Fibroblast of mammary gland (primary cell): Measurements from ENCODE around the gene MLC1.

Experiments used
- DNase-seq: peaks from one replicate; pipeline ENCODE4 v3.0.0-alpha.2; 2010; ENCODE audit warnings: low read depth
- H3K4me3 ChIP-seq: 2 replicates; pipeline ENCODE4 v1.5.1; 2011; ENCODE audit warnings: low read depth, mild to moderate bottlenecking, low read length, moderate library complexity; ENCODE audit not compliant: control insufficient read depth
- TF ChIP-seq, protein P1 (sequence below): conservative IDR thresholded peaks from 2 replicates; pipeline ENCODE4 v1.5.1; 2011; ENCODE audit warnings: low read depth, low read length, inconsistent platforms; ENCODE audit not compliant: control insufficient read depth, insufficient read depth

The MLC1 gene

DNA sequence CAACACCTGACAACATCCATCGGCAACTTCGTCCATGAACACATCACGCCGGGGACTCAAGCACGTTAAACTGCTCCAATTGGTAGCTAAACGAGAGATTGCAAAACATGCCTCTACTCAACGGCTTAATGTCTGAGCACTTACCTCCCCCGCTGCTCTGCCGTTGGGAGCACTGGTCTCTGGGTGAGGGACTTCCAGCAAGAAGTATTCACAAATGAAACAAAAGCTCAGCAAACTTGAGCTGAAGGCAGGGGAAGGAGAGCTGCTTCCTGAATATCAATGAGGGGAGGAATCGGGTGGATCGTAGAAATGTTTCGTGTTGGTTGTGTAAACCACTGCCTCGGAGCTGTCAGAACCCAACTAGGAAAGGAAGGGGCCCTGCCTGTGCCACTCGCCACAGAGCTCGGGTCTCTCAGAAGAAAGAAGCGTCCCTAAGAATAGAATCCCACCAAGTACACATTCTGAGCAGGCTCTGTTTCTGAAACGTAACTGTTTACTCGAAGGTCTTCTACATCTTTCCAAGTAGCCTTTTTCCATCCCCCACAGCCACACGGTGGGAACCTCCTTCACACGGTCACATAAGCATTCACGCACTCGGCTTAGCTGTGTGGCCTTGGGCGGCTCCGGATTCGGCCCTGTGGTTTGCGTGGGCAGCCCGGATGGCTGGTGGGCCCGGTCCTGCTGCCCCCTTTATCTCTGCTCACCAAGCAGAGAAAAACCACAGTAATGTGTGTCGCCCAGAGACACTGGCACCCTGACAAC is at the start of gene MLC1:
Gene MLC1, minus strand, starts transcription at position 216 of the 762 bp plus-strand sequence. CDS start 524 bp downstream, outside the sequence.
- DNase-seq = no peak
- no peak within 1 kb of the TSS for H3K4me3 ChIP-seq
- TF ChIP-seq, protein P1, sequence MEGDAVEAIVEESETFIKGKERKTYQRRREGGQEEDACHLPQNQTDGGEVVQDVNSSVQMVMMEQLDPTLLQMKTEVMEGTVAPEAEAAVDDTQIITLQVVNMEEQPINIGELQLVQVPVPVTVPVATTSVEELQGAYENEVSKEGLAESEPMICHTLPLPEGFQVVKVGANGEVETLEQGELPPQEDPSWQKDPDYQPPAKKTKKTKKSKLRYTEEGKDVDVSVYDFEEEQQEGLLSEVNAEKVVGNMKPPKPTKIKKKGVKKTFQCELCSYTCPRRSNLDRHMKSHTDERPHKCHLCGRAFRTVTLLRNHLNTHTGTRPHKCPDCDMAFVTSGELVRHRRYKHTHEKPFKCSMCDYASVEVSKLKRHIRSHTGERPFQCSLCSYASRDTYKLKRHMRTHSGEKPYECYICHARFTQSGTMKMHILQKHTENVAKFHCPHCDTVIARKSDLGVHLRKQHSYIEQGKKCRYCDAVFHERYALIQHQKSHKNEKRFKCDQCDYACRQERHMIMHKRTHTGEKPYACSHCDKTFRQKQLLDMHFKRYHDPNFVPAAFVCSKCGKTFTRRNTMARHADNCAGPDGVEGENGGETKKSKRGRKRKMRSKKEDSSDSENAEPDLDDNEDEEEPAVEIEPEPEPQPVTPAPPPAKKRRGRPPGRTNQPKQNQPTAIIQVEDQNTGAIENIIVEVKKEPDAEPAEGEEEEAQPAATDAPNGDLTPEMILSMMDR = no peak

DNA sequence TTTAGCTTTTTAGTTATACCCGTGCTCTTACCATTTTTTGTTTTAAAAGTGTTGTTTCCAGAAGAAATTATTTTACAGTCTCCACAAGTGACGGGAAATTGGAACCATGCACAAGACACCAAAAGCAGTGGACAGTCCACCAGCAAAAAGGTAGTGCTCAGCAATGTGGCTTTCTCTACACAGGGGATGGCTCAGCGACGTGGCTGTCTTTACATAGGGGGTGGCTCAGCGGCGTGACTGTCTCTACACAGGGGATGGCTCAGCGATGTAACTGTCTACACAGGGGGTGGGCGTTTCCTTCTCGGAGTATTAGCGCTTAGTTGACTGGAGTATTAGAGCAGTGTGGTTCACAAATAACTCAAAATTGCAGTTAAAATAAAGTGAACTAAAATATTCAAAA is 49.3 kb upstream of the MLC1 start:
- DNase-seq = no peak
- TF ChIP-seq, protein P1 = no peak
- H3K4me3 ChIP-seq = no peak overlapping the region

DNA sequence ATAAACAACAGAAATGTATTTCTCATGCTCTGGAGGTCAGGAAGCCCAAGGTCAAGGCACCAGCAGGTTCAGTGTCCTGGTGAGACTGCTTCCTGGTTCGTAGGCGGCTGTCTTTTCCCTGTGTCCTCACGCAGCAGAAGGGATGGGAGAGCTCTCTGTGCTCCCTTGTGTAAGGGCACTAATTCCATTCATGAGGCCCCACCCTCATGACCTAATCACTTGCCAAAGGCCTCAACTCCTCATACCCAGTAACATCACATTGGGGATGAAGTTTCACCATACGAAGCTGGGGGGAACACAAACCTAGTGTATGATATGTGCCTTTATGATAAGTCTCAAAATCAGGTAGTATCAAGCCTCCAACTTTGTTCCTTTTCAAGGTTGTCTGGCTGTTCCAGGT is 46.7 kb upstream of the MLC1 start:
- TF ChIP-seq, protein P1 = no peak
- no peak for DNase-seq
- no peak overlapping the region for H3K4me3 ChIP-seq

DNA sequence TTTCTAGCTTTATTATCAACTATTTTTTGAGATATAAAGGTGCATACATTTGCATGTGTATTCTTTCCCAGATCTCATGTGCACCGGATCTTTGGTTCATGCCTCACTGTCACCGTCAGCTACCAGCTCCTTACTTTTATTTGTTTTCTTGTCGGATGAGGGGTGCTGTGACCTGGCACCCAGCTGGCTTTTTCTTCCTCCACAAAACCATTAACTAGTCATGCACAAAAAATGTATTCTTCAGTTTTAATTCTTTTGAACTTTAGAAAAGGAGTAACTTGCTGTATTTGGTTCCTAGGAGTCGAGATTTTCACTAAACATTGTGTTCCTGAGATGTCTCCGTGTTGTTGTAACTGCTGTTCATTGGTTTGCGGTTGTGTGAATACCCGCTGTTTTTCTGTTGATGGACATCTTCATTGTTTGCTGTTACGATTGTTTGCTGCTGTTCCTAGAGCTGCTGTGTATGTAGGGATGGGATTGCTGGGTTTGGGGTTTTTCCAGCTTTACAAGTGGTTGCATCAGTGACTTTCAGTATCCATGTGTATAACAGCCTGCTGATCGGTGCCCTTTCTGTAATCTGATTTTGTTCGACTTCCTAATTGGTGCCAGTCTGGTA is 44.0 kb upstream of the MLC1 start:
- no peak overlapping the region for H3K4me3 ChIP-seq
- TF ChIP-seq, protein P1 = no peak
- no peak for DNase-seq

DNA sequence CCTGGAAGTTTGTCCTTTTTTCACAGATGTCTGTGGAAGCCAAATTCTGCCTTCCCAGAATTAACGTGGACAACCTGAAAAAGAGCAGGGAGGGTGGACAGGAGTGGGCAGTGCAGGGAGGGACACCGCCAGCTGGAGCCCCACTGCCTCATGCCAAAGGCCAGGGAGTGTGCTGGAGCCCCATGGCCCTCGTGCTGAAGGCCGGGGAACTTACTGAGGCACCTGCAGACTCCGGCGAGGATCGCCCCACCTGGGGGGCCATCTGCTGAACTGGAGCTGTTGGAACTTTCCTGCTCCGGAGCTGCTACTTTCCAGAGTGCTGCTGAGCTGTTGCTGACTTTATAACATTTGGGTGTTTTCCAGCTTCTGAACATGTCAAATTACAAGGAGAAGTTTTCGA is 39.8 kb upstream of the MLC1 start:
- DNase-seq = no peak
- no peak overlapping the region for H3K4me3 ChIP-seq
- TF ChIP-seq, protein P1 = no peak

DNA sequence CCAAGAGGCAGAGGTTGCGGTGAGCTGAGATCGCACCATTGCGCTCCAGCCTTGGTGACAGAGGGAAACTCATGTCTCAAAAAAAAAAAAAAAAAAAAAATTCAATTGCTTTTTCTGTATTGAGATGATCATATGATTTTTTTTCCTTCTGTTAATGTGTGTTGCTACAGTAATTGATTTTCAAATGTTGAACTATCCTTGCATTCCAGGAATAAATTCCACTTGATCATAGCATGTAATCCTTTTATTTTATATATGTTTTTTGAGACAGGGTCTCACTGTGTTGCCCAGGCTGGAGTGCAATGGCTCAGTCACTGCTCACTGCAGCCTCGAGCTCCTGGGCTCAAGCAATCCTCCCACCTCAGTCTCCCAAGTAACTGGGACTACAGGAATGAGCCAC is 37.9 kb upstream of the MLC1 start:
- TF ChIP-seq, protein P1 = no peak
- no peak overlapping the region for H3K4me3 ChIP-seq
- DNase-seq = no peak
